NCI-H187 treated with DMSO at 0.1 percent for 48 hours (cell line): ENCODE data around the gene CDC27.
"Not testable (repeated sequence)": the region's sequence is repeated elsewhere in the genome, so short reads cannot be mapped to it uniquely, and the experiment has no call there.

Source experiments
- DNase-seq: peaks from one replicate; lab custom pipeline; 2025; lab: John Stamatoyannopoulos, UW

CDC27 gene

GRCh38 chr17:47135235-47135634 lies 53.9 kb downstream of the CDC27 start:
- no peak for DNase-seq

GRCh38 chr17:47134354-47134753 lies 54.7 kb downstream of the CDC27 start:
- DNase-seq = not testable (repeated sequence)

GRCh38 chr17:47131761-47132160 lies 57.3 kb downstream of the CDC27 start:
- no peak for DNase-seq

- not testable (repeated sequence) for DNase-seq
Observed at GRCh38 chr17:47126835-47127234, 62.3 kb downstream of the CDC27 start.

- DNase-seq = not testable (repeated sequence)
Observed at GRCh38 chr17:47123262-47123661, 65.8 kb downstream of the CDC27 start.

GRCh38 chr17:47120521-47121095 lies 68.5 kb downstream of the CDC27 start:
- DNase-seq = no peak

- DNase-seq = no peak
Observed at GRCh38 chr17:47119746-47120520, 69.2 kb downstream of the CDC27 start.

- no peak for DNase-seq
Observed at GRCh38 chr17:47117386-47117785, 71.7 kb downstream of the CDC27 start.

- no peak for DNase-seq
Observed at GRCh38 chr17:47106130-47106529, 83.0 kb downstream of the CDC27 start.

- not testable (repeated sequence) for DNase-seq
Observed at GRCh38 chr17:47105246-47105645, 83.8 kb downstream of the CDC27 start.

GRCh38 chr17:47102914-47103313 lies 86.2 kb downstream of the CDC27 start:
- no peak for DNase-seq

- DNase-seq = peak; percentile 48
Observed at GRCh38 chr17:47099987-47100711, 88.9 kb downstream of the CDC27 start.

GRCh38 chr17:47099451-47099986 lies 89.6 kb downstream of the CDC27 start:
- no peak for DNase-seq

GRCh38 chr17:47096343-47096742 lies 92.8 kb downstream of the CDC27 start:
- DNase-seq = no peak

- DNase-seq = no peak
Observed at GRCh38 chr17:47095268-47095667, 93.8 kb downstream of the CDC27 start.

GRCh38 chr17:47087093-47087492 lies 102.0 kb downstream of the CDC27 start:
- no peak for DNase-seq

GRCh38 chr17:47085736-47086135 lies 103.4 kb downstream of the CDC27 start:
- DNase-seq = no peak

GRCh38 chr17:47078801-47079200 lies 110.3 kb downstream of the CDC27 start:
- DNase-seq = no peak

- no peak for DNase-seq
Observed at GRCh38 chr17:47077576-47077975, 111.5 kb downstream of the CDC27 start.

- no peak for DNase-seq
Observed at GRCh38 chr17:47076171-47076570, 112.9 kb downstream of the CDC27 start.

- DNase-seq = not testable (repeated sequence)
Observed at GRCh38 chr17:47074361-47074760, 114.7 kb downstream of the CDC27 start.

- not testable (repeated sequence) for DNase-seq
Observed at GRCh38 chr17:47073629-47074028, 115.5 kb downstream of the CDC27 start.

GRCh38 chr17:47072886-47073285 lies 116.2 kb downstream of the CDC27 start:
- DNase-seq = no peak
